PC-3 (cell line): Measurements from ENCODE around the gene TBC1D2.

Experiments used
- EZH2 ChIP-seq: fragments of 300-600 bp; sonication (generic); IDR thresholded peaks from one replicate; pipeline ENCODE4 v1.6.1; 2017; ENCODE audit warnings: antibody characterized with exemption, mild to moderate bottlenecking, low read length; ENCODE audit not compliant: unreplicated experiment
- EZH2phosphoT487 ChIP-seq: fragments of 300-600 bp; sonication (generic); IDR thresholded peaks from 2 replicates; pipeline ENCODE4 v1.6.1; 2018; ENCODE audit warnings: mild to moderate bottlenecking, antibody characterized with exemption, low read length, borderline replicate concordance
- TF ChIP-seq, protein P1 (sequence below): fragments of 300-600 bp; sonication (generic); conservative IDR thresholded peaks from 2 replicates; pipeline ENCODE4 v1.5.1; 2017; ENCODE audit warnings: antibody characterized with exemption, low read depth, mild to moderate bottlenecking, low read length

DNA sequence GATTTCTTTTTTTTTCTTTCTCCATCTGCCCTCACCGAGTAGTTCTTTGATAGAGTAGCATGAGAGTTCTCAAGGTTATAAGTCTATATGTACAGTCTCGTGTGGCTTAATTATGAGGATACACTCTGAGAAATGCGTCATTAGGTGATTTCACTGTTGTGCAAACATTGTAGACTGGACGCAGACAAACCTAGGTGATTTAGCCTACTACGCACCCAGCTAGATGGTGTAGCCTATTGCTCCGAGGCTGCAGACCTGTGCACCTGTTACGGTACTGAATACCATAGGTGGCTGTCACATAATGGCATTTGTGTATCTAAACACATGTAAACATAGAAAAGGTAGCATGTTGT, 36.1 kb downstream of the TBC1D2 start:
- TF ChIP-seq EZH2 (no peak), EZH2phosphoT487 (no peak)
- TF ChIP-seq, protein P1, sequence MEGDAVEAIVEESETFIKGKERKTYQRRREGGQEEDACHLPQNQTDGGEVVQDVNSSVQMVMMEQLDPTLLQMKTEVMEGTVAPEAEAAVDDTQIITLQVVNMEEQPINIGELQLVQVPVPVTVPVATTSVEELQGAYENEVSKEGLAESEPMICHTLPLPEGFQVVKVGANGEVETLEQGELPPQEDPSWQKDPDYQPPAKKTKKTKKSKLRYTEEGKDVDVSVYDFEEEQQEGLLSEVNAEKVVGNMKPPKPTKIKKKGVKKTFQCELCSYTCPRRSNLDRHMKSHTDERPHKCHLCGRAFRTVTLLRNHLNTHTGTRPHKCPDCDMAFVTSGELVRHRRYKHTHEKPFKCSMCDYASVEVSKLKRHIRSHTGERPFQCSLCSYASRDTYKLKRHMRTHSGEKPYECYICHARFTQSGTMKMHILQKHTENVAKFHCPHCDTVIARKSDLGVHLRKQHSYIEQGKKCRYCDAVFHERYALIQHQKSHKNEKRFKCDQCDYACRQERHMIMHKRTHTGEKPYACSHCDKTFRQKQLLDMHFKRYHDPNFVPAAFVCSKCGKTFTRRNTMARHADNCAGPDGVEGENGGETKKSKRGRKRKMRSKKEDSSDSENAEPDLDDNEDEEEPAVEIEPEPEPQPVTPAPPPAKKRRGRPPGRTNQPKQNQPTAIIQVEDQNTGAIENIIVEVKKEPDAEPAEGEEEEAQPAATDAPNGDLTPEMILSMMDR = no peak
